Heart right ventricle (tissue), 16 donors: ENCODE measurements around the gene CHCHD3. TPM values are rescaled to one million over a fixed set of nuclear protein-coding genes. Genes with fewer than 3 reads are reported as not detected.

ENCODE experiments used
- ATAC-seq, 8 donors: fragments of 200-7000 bp; cut with Tn5 transposase; one replicate each; pipeline ENCODE4 v1.9.1; 2020; ENCODE audit warnings: mild to moderate bottlenecking in 8 of 8, moderate library complexity in 8 of 8, moderate number of reproducible peaks in 1 of 8
- DNase-seq, 2 donors: peaks; one replicate each; pipeline ENCODE4 v3.0.0-alpha.2; 2020
- H3K27ac ChIP-seq, 10 donors: fragments of 200-600 bp; sonication (generic) in 2 of 10; one replicate each; pipeline versions ENCODE4 v1.5.0 to v1.8.0; 2020 to 2022; ENCODE audit warnings: mild to moderate bottlenecking in 3 of 10
- H3K27me3 ChIP-seq, 7 donors: fragments of 200-600 bp; one replicate each; pipeline ENCODE4 v1.8.0; 2021 to 2022; ENCODE audit warnings: mild to moderate bottlenecking in 2 of 7
- H3K36me3 ChIP-seq, 9 donors: fragments of 200-600 bp; sonication (generic) in 1 of 9; one replicate each; pipeline versions ENCODE4 v1.5.0 to v1.8.0; 2020 to 2022; ENCODE audit warnings: mild to moderate bottlenecking in 2 of 9
- H3K4me1 ChIP-seq, 9 donors: fragments of 200-600 bp; sonication (generic) in 1 of 9; one replicate each; pipeline versions ENCODE4 v1.5.0 to v1.8.0; 2020 to 2022; ENCODE audit warnings: mild to moderate bottlenecking in 4 of 9
- H3K4me3 ChIP-seq, 10 donors: fragments of 200-600 bp; sonication (generic) in 2 of 10; one replicate each; pipeline versions ENCODE4 v1.5.0 to v1.8.0; 2020 to 2022; ENCODE audit warnings: mild to moderate bottlenecking in 7 of 10, moderate library complexity in 2 of 10
- H3K9me3 ChIP-seq, 11 donors: fragments of 200-600 bp in 10 of 11; sonication (generic) in 2 of 11; one replicate each; pipeline versions ENCODE4 v1.5.0 to v1.8.0; 2013 to 2022; ENCODE audit warnings: mild to moderate bottlenecking in 2 of 11, control low read depth in 1 of 11, moderate library complexity in 1 of 11
- CTCF ChIP-seq, 9 donors: fragments of 200-600 bp; sonication (generic) in 2 of 9; IDR thresholded peaks; one replicate each; pipeline versions ENCODE4 v1.5.0 to v1.8.0; 2021 to 2022; ENCODE audit warnings: antibody characterized with exemption in 9 of 9, mild to moderate bottlenecking in 5 of 9, moderate library complexity in 1 of 9
- WGBS, 2 donors: extraction: QIAGEN DNeasy Blood & Tissue Kit; methylation state at CpG; one replicate each; pipeline ENCODE4 v1.1.7; 2013; ENCODE audit warnings: inconsistent platforms in 1 of 2; 5-methylcytosine and 5-hydroxymethylcytosine counted together
- intact Hi-C, 10 donors: fragments of 100-400 bp; cut with DNase I; formaldehyde crosslinking; loops; one replicate each; pipeline versions ENCODE4 v1.11.1 to v1.14.2; 2022
- polyA plus RNA-seq, 2 donors: library from polyadenylated mRNA; stranded (reverse); fragments of 200-250 nt; gene quantifications; one replicate each; pipeline ENCODE4 v1.2.3, GENCODE V29; 2013
- total RNA-seq, 10 donors: library from RNA; stranded (reverse); fragmentation: NEBNext Ultra II Directional in 3 of 10; extraction: Animal tissue kit (Norgen Biotek cat#: 25700) in 3 of 10; gene quantifications; one replicate each; pipeline versions ENCODE4 v1.2.1 to v1.2.4, GENCODE V29; 2021 to 2023
- donor health status: Arrhythmogenic right ventricular cardiomyopathy.
- donor health status: ischemic (EF 13 %, LVEDD 7.1; RV severe dilation, severe dysfunction).
- donor health status: healthy with polysubstance abuse.
- donor health status: DM: no; HTN: yes; CAD: no.
- donor health status: DM: no; HTN: no; CAD: no.
- donor health status: ischemic (EF 25% LVEDD 6.9; RV normal size, moderate dysfunction).
- donor health status: ischemic (EF 25% LVEDD 5.7; RV mildly dilated, moderate dysfunction).
- donor health status: healthy.
- donor health status: DM: yes; HTN: yes; CAD: no.
- donor health status: Ischemic cardiomyopathy.
- donor health status: ischemic (EF 35%, LVEDD 5.7; RV mildly dilated, moderate dysfunction).
- donor health status: nonischemic (EF 11% LVEDD 7.7; RV severe dilation, severe dysfunction).
- donor health status: DM: yes; HTN: yes; CAD: no.
- donor health status: PGD.
- donor health status: ischemic (EF 29% LVEDD 5.4; RV normal size, mild dysfunction).
- donor health status: nonischemic (EF 23%, LVEDD 6.1; RV moderate dilation, normal function).

The CHCHD3 gene
- total and polyA plus RNA-seq, 12 donors = 42.6 to 215 (median 185) TPM

- WGBS, 2 donors = 91 to 95% methylated on average over 4 of the region's 4 CpGs
- DNase-seq = no peak
Measured at GRCh38 chr7:132861940-132862554, 219.8 kb downstream of the CHCHD3 start.

GRCh38 chr7:132861424-132861823 lies 220.5 kb downstream of the CHCHD3 start:
- peaks cover 0 to 3% (median 0%) of the 10 kb centered on the region in 9 donors for H3K36me3 ChIP-seq
- WGBS, 2 donors = 82 to 87% methylated on average over 3 of the region's 3 CpGs
- no peaks in the 10 kb centered on the region for H3K27me3 ChIP-seq
- DNase-seq (no peak), ATAC-seq (no peak)
- TF ChIP-seq CTCF (IDR thresholded peaks at IDR 0.05) = no peak
- peaks cover 3 to 35% (median 18%) of the 10 kb centered on the region in 9 donors for H3K4me1 ChIP-seq
- H3K4me3 ChIP-seq = no peak overlapping the region
- intact Hi-C loops = no loop called here
- peaks cover 0 to 16% (median 4%) of the 10 kb centered on the region in 11 donors for H3K9me3 ChIP-seq
- H3K27ac ChIP-seq = no peak overlapping the region

More at GRCh38 chr7:132861940-132862554, 219.8 kb downstream of the CHCHD3 start:
- no peak for ATAC-seq
- intact Hi-C loops = no loop called here
- H3K4me1 ChIP-seq = peaks cover 3 to 41% (median 23%) of the 10 kb centered on the region in 9 donors
- TF ChIP-seq CTCF (IDR thresholded peaks at IDR 0.05) = no peak
- H3K9me3 ChIP-seq = peaks cover 0 to 16% (median 4%) of the 10 kb centered on the region in 11 donors
- H3K36me3 ChIP-seq = peaks cover 0 to 3% (median 0%) of the 10 kb centered on the region in 9 donors
- H3K27ac ChIP-seq = no peak overlapping the region
- H3K27me3 ChIP-seq = no peaks in the 10 kb centered on the region
- no peak overlapping the region for H3K4me3 ChIP-seq

- WGBS, 2 donors = 19 to 24% methylated on average over 1 of the region's 1 CpG
- H3K4me3 ChIP-seq = no peak overlapping the region
- intact Hi-C loops = no loop called here
- no peak overlapping the region for H3K27ac ChIP-seq
- peaks cover 0 to 12% (median 0%) of the 10 kb centered on the region in 9 donors for H3K4me1 ChIP-seq
- DNase-seq (no peak), ATAC-seq (no peak)
- no peak for TF ChIP-seq CTCF (IDR thresholded peaks at IDR 0.05)
- peaks cover 0 to 3% (median 0%) of the 10 kb centered on the region in 9 donors for H3K36me3 ChIP-seq
- H3K9me3 ChIP-seq = peaks cover 0 to 16% (median 4%) of the 10 kb centered on the region in 11 donors
- H3K27me3 ChIP-seq = no peaks in the 10 kb centered on the region
Measured at GRCh38 chr7:132859199-132859598, 222.7 kb downstream of the CHCHD3 start.

- intact Hi-C loops = no loop called here
Measured at GRCh38 chr7:132858760-132859159, 223.1 kb downstream of the CHCHD3 start.

More at GRCh38 chr7:132858760-132859159, 223.1 kb downstream of the CHCHD3 start:
- Histone ChIP-seq H3K27ac (no peak overlapping the region), H3K36me3 (peaks cover 0 to 3% (median 0%) of the 10 kb centered on the region in 9 donors), H3K9me3 (peaks cover 0 to 12% (median 4%) of the 10 kb centered on the region in 11 donors), H3K27me3 (no peaks in the 10 kb centered on the region), H3K4me1 (peaks cover 0 to 8% (median 0%) of the 10 kb centered on the region in 9 donors), H3K4me3 (no peak overlapping the region)
- no peak for TF ChIP-seq CTCF (IDR thresholded peaks at IDR 0.05)
- DNase-seq = no peak
- ATAC-seq = no peak
- WGBS, 2 donors = 96 to 97% methylated on average over 4 of the region's 4 CpGs
